Muscle of leg (tissue), 16 donors: ENCODE measurements around the gene ZNF282. TPM values are rescaled to one million over a fixed set of nuclear protein-coding genes. Genes with fewer than 3 reads are reported as not detected.

Source experiments
- DNase-seq: peaks from one replicate; pipeline ENCODE4 v3.0.0; 2013
- H3K27ac ChIP-seq: one replicate; pipeline ENCODE4 v1.5.1; 2013; ENCODE audit warnings: mild to moderate bottlenecking, low read length, control low read depth
- H3K27me3 ChIP-seq: one replicate; pipeline ENCODE4 v1.6.1; 2013; ENCODE audit warnings: low read length; ENCODE audit not compliant: control insufficient read depth, insufficient read depth
- H3K36me3 ChIP-seq: one replicate; pipeline ENCODE4 v1.6.1; 2013; ENCODE audit warnings: low read length; ENCODE audit not compliant: control insufficient read depth, insufficient read depth
- H3K4me1 ChIP-seq: one replicate; pipeline ENCODE4 v1.6.1; 2013; ENCODE audit warnings: low read length; ENCODE audit not compliant: control insufficient read depth, insufficient read depth
- H3K4me3 ChIP-seq: one replicate; pipeline ENCODE4 v1.5.1; 2013; ENCODE audit warnings: low read length, control low read depth
- H3K9me3 ChIP-seq: replicated peaks from 2 replicates; pipeline ENCODE4 v1.6.1; 2013; ENCODE audit warnings: low read depth, low read length; ENCODE audit not compliant: control insufficient read depth
- WGBS: methylation state at CpG from one replicate; pipeline ENCODE4 v1.1.5; 2013; ENCODE audit warnings: missing lambda C conversion rate; ENCODE audit not compliant: insufficient coverage; 5-methylcytosine and 5-hydroxymethylcytosine counted together
- long read RNA-seq, 11 donors: transcript quantifications; one replicate each; lab custom pipeline, GENCODE V29; 2026
- polyA plus RNA-seq, 8 donors: library from polyadenylated mRNA; unstranded; fragments of 120-200 nt; gene quantifications; one replicate each; pipeline versions ENCODE4 v1.2.1 to v1.2.3, GENCODE V29; 2013; ENCODE audit warnings: inconsistent platforms in 1 of 8, low replicate concordance in 1 of 8; ENCODE audit not compliant: insufficient read length in 8 of 8, insufficient read depth in 1 of 8
- total RNA-seq: library from RNA; stranded (reverse); fragments of 120-200 nt; gene quantifications from one replicate; pipeline ENCODE4 v1.2.4, GENCODE V29; 2013

ZNF282 gene
- total RNA-seq (13.3 TPM), polyA plus RNA-seq (10 to 100 TPM; 15.6 to 20.8 (median 18.8) TPM)
- long read RNA-seq, donor 1, partial matches to known transcripts: 0 of 2 reads
- long read RNA-seq, donor 1, other reads (novel, unspliced or antisense): 0 of 2 reads
- long read RNA-seq, donor 2: 0 reads
- long read RNA-seq, donor 3, transcript ZNF282-204 (8 exons, 3,722 nt): major isoform, 6 of 7 reads
- long read RNA-seq, donor 3, partial matches to known transcripts: 0 of 7 reads
- long read RNA-seq, donor 3, other reads (novel, unspliced or antisense): 0 of 7 reads
- long read RNA-seq, donor 4, partial matches to known transcripts: 0 of 2 reads
- long read RNA-seq, donor 4, other reads (novel, unspliced or antisense): 0 of 2 reads
- long read RNA-seq, donor 5, transcript ZNF282-204 (8 exons, 3,722 nt): major isoform, 10 of 30 reads
- long read RNA-seq, donor 5, partial matches to known transcripts: 18 of 30 reads
- long read RNA-seq, donor 5, other reads (novel, unspliced or antisense): 0 of 30 reads
- long read RNA-seq, donor 6, transcript ZNF282-204 (8 exons, 3,722 nt): major isoform, 6 of 6 reads
- long read RNA-seq, donor 6, partial matches to known transcripts: 0 of 6 reads
- long read RNA-seq, donor 6, other reads (novel, unspliced or antisense): 0 of 6 reads
- long read RNA-seq, donor 7, transcript ZNF282-204 (8 exons, 3,722 nt): major isoform, 5 of 5 reads
- long read RNA-seq, donor 7, partial matches to known transcripts: 0 of 5 reads
- long read RNA-seq, donor 7, other reads (novel, unspliced or antisense): 0 of 5 reads
- long read RNA-seq, donor 8, partial matches to known transcripts: 0 of 1 reads
- long read RNA-seq, donor 8, other reads (novel, unspliced or antisense): 0 of 1 reads
- long read RNA-seq, donor 9, partial matches to known transcripts: 0 of 1 reads
- long read RNA-seq, donor 9, other reads (novel, unspliced or antisense): 0 of 1 reads
- long read RNA-seq, donor 10, partial matches to known transcripts: 0 of 1 reads
- long read RNA-seq, donor 10, other reads (novel, unspliced or antisense): 0 of 1 reads
- long read RNA-seq, donor 11, partial matches to known transcripts: 0 of 4 reads
- long read RNA-seq, donor 11, other reads (novel, unspliced or antisense): 0 of 4 reads

- under 1% methylated on average over 92 of the region's 97 CpGs for WGBS
- peaks cover 25% of the 10 kb centered on the region for H3K36me3 ChIP-seq
- DNase-seq: peak; percentile 95
- no peaks in the 10 kb centered on the region for H3K9me3 ChIP-seq
- peak within 1 kb of the TSS; percentile 89 for H3K27ac ChIP-seq
- H3K4me3 ChIP-seq: peak within 1 kb of the TSS; percentile 91
- peaks cover 3% of the 10 kb centered on the region for H3K27me3 ChIP-seq
- peaks cover 17% of the 10 kb centered on the region for H3K4me1 ChIP-seq
Observed at GRCh38 chr7:149195180-149196150, at the start of gene ZNF282. Gene ZNF282, plus strand, starts transcription at chr7:149195546. Its CDS starts 44 bp downstream, at chr7:149195590.

- Histone ChIP-seq H3K27me3 (no peaks in the 10 kb centered on the region), H3K27ac (peak within 1 kb of the TSS; percentile 92), H3K9me3 (no peaks in the 10 kb centered on the region), H3K4me1 (peaks cover 22% of the 10 kb centered on the region), H3K4me3 (peak within 1 kb of the TSS; percentile 74), H3K36me3 (no peaks in the 10 kb centered on the region)
- under 1% methylated on average over 70 of the region's 79 CpGs for WGBS
- peak; percentile 91 for DNase-seq
Observed at GRCh38 chr7:149147072-149147751, 48.1 kb upstream of the ZNF282 start, which contains the start of gene ZNF398. Gene ZNF398, plus strand, starts transcription at chr7:149147453. Its CDS starts 290 bp downstream, at chr7:149147743.

- Histone ChIP-seq H3K36me3 (no peaks in the 10 kb centered on the region), H3K4me1 (peaks cover 22% of the 10 kb centered on the region), H3K27ac (peak overlapping the region; percentile 83), H3K27me3 (no peaks in the 10 kb centered on the region), H3K4me3 (peak overlapping the region; percentile 74), H3K9me3 (no peaks in the 10 kb centered on the region)
- WGBS: under 1% methylated on average over 85 of the region's 86 CpGs
- peak; percentile 62 for DNase-seq
Observed at GRCh38 chr7:149147752-149148653, 47.3 kb upstream of the ZNF282 start.

- Histone ChIP-seq H3K27me3 (no peaks in the 10 kb centered on the region), H3K36me3 (peaks cover 11% of the 10 kb centered on the region), H3K27ac (no peak overlapping the region), H3K4me3 (no peak overlapping the region), H3K9me3 (no peaks in the 10 kb centered on the region), H3K4me1 (peaks cover 22% of the 10 kb centered on the region)
- DNase-seq: no peak
- WGBS: 68% methylated on average over 4 of the region's 4 CpGs
Observed at GRCh38 chr7:149150981-149151380, 44.4 kb upstream of the ZNF282 start.

- peaks cover 10% of the 10 kb centered on the region for H3K4me1 ChIP-seq
- H3K27me3 ChIP-seq: no peaks in the 10 kb centered on the region
- no CpG with 5 or more reads among the region's 2 CpGs for WGBS
- no peak overlapping the region for H3K4me3 ChIP-seq
- H3K9me3 ChIP-seq: no peaks in the 10 kb centered on the region
- H3K27ac ChIP-seq: no peak overlapping the region
- DNase-seq: no peak
- peaks cover 24% of the 10 kb centered on the region for H3K36me3 ChIP-seq
Observed at GRCh38 chr7:149153346-149153745, 42.0 kb upstream of the ZNF282 start.

- Histone ChIP-seq H3K4me3 (no peak overlapping the region), H3K36me3 (peaks cover 25% of the 10 kb centered on the region), H3K4me1 (peaks cover 4% of the 10 kb centered on the region), H3K27me3 (no peaks in the 10 kb centered on the region), H3K9me3 (no peaks in the 10 kb centered on the region), H3K27ac (no peak overlapping the region)
- 92% methylated on average over 5 of the region's 11 CpGs for WGBS
- DNase-seq: no peak
Observed at GRCh38 chr7:149154056-149154455, 41.3 kb upstream of the ZNF282 start.

- no peaks in the 10 kb centered on the region for H3K27me3 ChIP-seq
- H3K36me3 ChIP-seq: peaks cover 27% of the 10 kb centered on the region
- DNase-seq: no peak
- no peak overlapping the region for H3K4me3 ChIP-seq
- H3K4me1 ChIP-seq: no peaks in the 10 kb centered on the region
- no peak overlapping the region for H3K27ac ChIP-seq
- no peaks in the 10 kb centered on the region for H3K9me3 ChIP-seq
- 100% methylated on average over 3 of the region's 6 CpGs for WGBS
Observed at GRCh38 chr7:149156898-149157297, 38.4 kb upstream of the ZNF282 start.

GRCh38 chr7:149161241-149161848 lies 34.0 kb upstream of the ZNF282 start:
- H3K36me3 ChIP-seq: peaks cover 29% of the 10 kb centered on the region

More at GRCh38 chr7:149161241-149161848, 34.0 kb upstream of the ZNF282 start:
- no peak overlapping the region for H3K4me3 ChIP-seq
- WGBS: 92% methylated on average over 2 of the region's 5 CpGs
- H3K4me1 ChIP-seq: no peaks in the 10 kb centered on the region
- H3K27ac ChIP-seq: no peak overlapping the region
- DNase-seq: no peak
- H3K9me3 ChIP-seq: no peaks in the 10 kb centered on the region
- H3K27me3 ChIP-seq: no peaks in the 10 kb centered on the region
